Activated CD8-positive, alpha-beta T cell treated with anti-CD3 and anti-CD28 coated beads for 36 hours (primary cell): Measurements from ENCODE around the gene RASGRP4. TPM values are rescaled to one million over a fixed set of nuclear protein-coding genes. Genes with fewer than 3 reads are reported as not detected.

Experiments used
- ATAC-seq: fragments of 200-7000 bp; cut with Tn5 transposase; one replicate; pipeline ENCODE4 v1.10.0; 2021; ENCODE audit warnings: mild to moderate bottlenecking, moderate library complexity
- CTCF ChIA-PET: fragments of 350-600 bp; sonication (Branson Sonifier 250); formaldehyde crosslinking; loops from one replicate; lab custom pipeline; 2021; ENCODE audit warnings: antibody characterized with exemption; lab: Charles Lee
- POLR2A ChIA-PET: fragments of 350-600 bp; sonication (Branson Sonifier 250); formaldehyde crosslinking; loops from one replicate; lab custom pipeline; 2021; ENCODE audit warnings: antibody characterized with exemption; lab: Charles Lee
- DNase-seq: peaks from one replicate; pipeline ENCODE4 v3.0.0-alpha.2; 2020
- H3K27ac Mint-ChIP-seq: one replicate; pipeline ENCODE4 v1.8.0; 2021; ENCODE audit warnings: mild to moderate bottlenecking, mixed read lengths
- H3K27me3 Mint-ChIP-seq: one replicate; pipeline ENCODE4 v1.8.0; 2021; ENCODE audit warnings: mixed read lengths
- H3K36me3 Mint-ChIP-seq: one replicate; pipeline ENCODE4 v1.8.0; 2021; ENCODE audit warnings: low read depth, mixed read lengths
- H3K4me1 Mint-ChIP-seq: one replicate; pipeline ENCODE4 v1.8.0; 2021; ENCODE audit warnings: low read depth, mixed read lengths
- H3K4me3 Mint-ChIP-seq: one replicate; pipeline ENCODE4 v1.8.0; 2021; ENCODE audit warnings: mild to moderate bottlenecking, moderate library complexity, mixed read lengths
- H3K9me3 Mint-ChIP-seq: one replicate; pipeline ENCODE4 v1.8.0; 2021; ENCODE audit warnings: mixed read lengths
- CTCF ChIP-seq: fragments of 200-600 bp; IDR thresholded peaks from one replicate; pipeline ENCODE4 v1.8.0; 2022; ENCODE audit warnings: antibody characterized with exemption, mild to moderate bottlenecking
- intact Hi-C: fragments of 100-400 bp; cut with micrococcal nuclease; formaldehyde crosslinking; loops from one replicate; pipeline ENCODE4 v1.10.0; 2022
- total RNA-seq, 2 experiments: library from RNA; stranded (reverse); gene quantifications; one replicate each; pipeline ENCODE4 v1.2.3, GENCODE V29; 2021

The RASGRP4 gene
- total RNA-seq, 2 experiments from 2014 or later, result 1.4 to 1.8 TPM

- H3K4me3 Mint-ChIP-seq, result no peak overlapping the region
- H3K36me3 Mint-ChIP-seq, result no peaks in the 10 kb centered on the region
- ATAC-seq (no peak), DNase-seq (no peak)
- POLR2A ChIA-PET, result no interaction called here
- TF ChIP-seq CTCF, result no peak
- no peaks in the 10 kb centered on the region for H3K4me1 Mint-ChIP-seq
- CTCF ChIA-PET, result no interaction called here
- no peaks in the 10 kb centered on the region for H3K9me3 Mint-ChIP-seq
- no peak overlapping the region for H3K27ac Mint-ChIP-seq
- intact Hi-C loops, result no loop called here
- H3K27me3 Mint-ChIP-seq, result peaks cover 7% of the 10 kb centered on the region
Observed at GRCh38 chr19:38458991-38459390, 33.0 kb upstream of the RASGRP4 start.

GRCh38 chr19:38457690-38458405, 31.8 kb upstream of the RASGRP4 start:
- H3K27me3 Mint-ChIP-seq, result peaks cover 7% of the 10 kb centered on the region
- DNase-seq, result no peak
- no peaks in the 10 kb centered on the region for H3K9me3 Mint-ChIP-seq
- no peak for TF ChIP-seq CTCF
- POLR2A ChIA-PET, result no interaction called here
- H3K4me3 Mint-ChIP-seq, result no peak overlapping the region
- H3K36me3 Mint-ChIP-seq, result no peaks in the 10 kb centered on the region
- H3K27ac Mint-ChIP-seq, result no peak overlapping the region
- no peak for ATAC-seq
- intact Hi-C loops, result no loop called here
- peaks cover 6% of the 10 kb centered on the region for H3K4me1 Mint-ChIP-seq
- CTCF ChIA-PET, result no interaction called here

- Mint-ChIP-seq H3K4me1 (peaks cover 6% of the 10 kb centered on the region), H3K27me3 (peaks cover 2% of the 10 kb centered on the region), H3K27ac (no peak overlapping the region), H3K36me3 (no peaks in the 10 kb centered on the region), H3K9me3 (no peaks in the 10 kb centered on the region), H3K4me3 (no peak overlapping the region)
- intact Hi-C loops, result no loop called here
- CTCF ChIA-PET, result no interaction called here
- DNase-seq (no peak), ATAC-seq (no peak)
- TF ChIP-seq CTCF, result no peak
- POLR2A ChIA-PET, result no interaction called here
Observed at GRCh38 chr19:38457202-38457601, 31.2 kb upstream of the RASGRP4 start.

GRCh38 chr19:38455031-38455430, 29.0 kb upstream of the RASGRP4 start:
- ATAC-seq (no peak), DNase-seq (peak; percentile 13)
- TF ChIP-seq CTCF, result no peak
- ChIA-PET POLR2A (no interaction called here), CTCF (no interaction called here)
- Mint-ChIP-seq H3K27me3 (no peaks in the 10 kb centered on the region), H3K36me3 (no peaks in the 10 kb centered on the region), H3K9me3 (no peaks in the 10 kb centered on the region), H3K27ac (no peak overlapping the region), H3K4me3 (no peak overlapping the region), H3K4me1 (peaks cover 6% of the 10 kb centered on the region)
- intact Hi-C loops, result no loop called here

GRCh38 chr19:38453596-38453995, 27.6 kb upstream of the RASGRP4 start:
- Mint-ChIP-seq H3K36me3 (no peaks in the 10 kb centered on the region), H3K4me3 (no peak overlapping the region), H3K4me1 (peaks cover 6% of the 10 kb centered on the region), H3K27ac (no peak overlapping the region), H3K9me3 (no peaks in the 10 kb centered on the region), H3K27me3 (peaks cover 3% of the 10 kb centered on the region)
- TF ChIP-seq CTCF, result no peak
- intact Hi-C loops, result no loop called here
- POLR2A ChIA-PET, result no interaction called here
- peak; percentile 48 for DNase-seq
- peak; percentile 37 for ATAC-seq
- CTCF ChIA-PET, result interaction anchor here (1.0 kb wide), 1 partner anchor 51 kb away, joined by 5 read pairs; the partner anchor contains the start of gene FAM98C
